Fibroblast of the aortic adventitia (primary cell): Measurements from ENCODE around the gene TSHZ1. TPM values are rescaled to one million over a fixed set of nuclear protein-coding genes. Genes with fewer than 3 reads are reported as not detected.

ENCODE experiments used
- DNase-seq: peaks from one replicate; pipeline ENCODE4 v3.0.0-alpha.2; 2010; ENCODE audit warnings: low read depth
- H3K4me3 ChIP-seq: 2 replicates; pipeline ENCODE4 v1.5.1; 2011; ENCODE audit warnings: low read depth, mild to moderate bottlenecking, control low read depth, low read length, moderate library complexity
- total RNA-seq: library from RNA; depleted of rRNA; stranded (reverse); fragments of >200 nt; gene quantifications from 2 replicates; pipeline ENCODE4 v1.2.3, GENCODE V29; 2012; ENCODE audit warnings: low replicate concordance
- TF ChIP-seq, protein P1 (sequence below): IDR thresholded peaks from 2 replicates; pipeline ENCODE4 v1.5.1; 2011; ENCODE audit warnings: mild to moderate bottlenecking, low read length, control low read depth, inconsistent platforms; ENCODE audit not compliant: insufficient read depth

TSHZ1 gene
- total RNA-seq, 1 donor, result 7.9 TPM

- no peak for DNase-seq
- TF ChIP-seq, protein P1, sequence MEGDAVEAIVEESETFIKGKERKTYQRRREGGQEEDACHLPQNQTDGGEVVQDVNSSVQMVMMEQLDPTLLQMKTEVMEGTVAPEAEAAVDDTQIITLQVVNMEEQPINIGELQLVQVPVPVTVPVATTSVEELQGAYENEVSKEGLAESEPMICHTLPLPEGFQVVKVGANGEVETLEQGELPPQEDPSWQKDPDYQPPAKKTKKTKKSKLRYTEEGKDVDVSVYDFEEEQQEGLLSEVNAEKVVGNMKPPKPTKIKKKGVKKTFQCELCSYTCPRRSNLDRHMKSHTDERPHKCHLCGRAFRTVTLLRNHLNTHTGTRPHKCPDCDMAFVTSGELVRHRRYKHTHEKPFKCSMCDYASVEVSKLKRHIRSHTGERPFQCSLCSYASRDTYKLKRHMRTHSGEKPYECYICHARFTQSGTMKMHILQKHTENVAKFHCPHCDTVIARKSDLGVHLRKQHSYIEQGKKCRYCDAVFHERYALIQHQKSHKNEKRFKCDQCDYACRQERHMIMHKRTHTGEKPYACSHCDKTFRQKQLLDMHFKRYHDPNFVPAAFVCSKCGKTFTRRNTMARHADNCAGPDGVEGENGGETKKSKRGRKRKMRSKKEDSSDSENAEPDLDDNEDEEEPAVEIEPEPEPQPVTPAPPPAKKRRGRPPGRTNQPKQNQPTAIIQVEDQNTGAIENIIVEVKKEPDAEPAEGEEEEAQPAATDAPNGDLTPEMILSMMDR, result no peak
- H3K4me3 ChIP-seq, result no peak overlapping the region
Measured at GRCh38 chr18:75273817-75274216, 63.2 kb downstream of the TSHZ1 start.

GRCh38 chr18:75275226-75275625 is 64.6 kb downstream of the TSHZ1 start:
- TF ChIP-seq, protein P1, result no peak
- H3K4me3 ChIP-seq, result no peak overlapping the region
- DNase-seq, result no peak

- no peak for DNase-seq
Measured at GRCh38 chr18:75276818-75277609, 66.4 kb downstream of the TSHZ1 start.

DNA sequence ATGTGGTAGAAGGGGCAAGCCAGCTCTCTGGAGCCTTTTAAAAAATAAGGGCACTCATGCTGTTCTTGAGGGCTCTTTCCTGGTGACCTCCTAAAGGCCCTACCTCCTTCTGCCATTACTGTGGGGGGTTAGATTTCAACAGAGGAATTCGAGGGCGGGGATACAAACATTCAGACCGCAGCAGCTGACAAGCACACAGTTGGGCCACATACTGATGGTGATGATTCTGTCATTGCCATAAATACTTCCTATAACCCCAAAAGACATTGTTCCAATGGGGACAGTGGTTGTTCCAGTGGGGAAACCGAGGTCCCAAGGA is 67.0 kb downstream of the TSHZ1 start:
- TF ChIP-seq, protein P1, result no peak
- H3K4me3 ChIP-seq, result no peak overlapping the region
- no peak for DNase-seq

More at GRCh38 chr18:75276818-75277609, 66.4 kb downstream of the TSHZ1 start:
- H3K4me3 ChIP-seq, result no peak overlapping the region
- TF ChIP-seq, protein P1, result no peak

- no peak for DNase-seq
- TF ChIP-seq, protein P1, result no peak
Measured at GRCh38 chr18:75279381-75279780, 68.8 kb downstream of the TSHZ1 start.

GRCh38 chr18:75280427-75281280 is 70.1 kb downstream of the TSHZ1 start:
- TF ChIP-seq, protein P1, result no peak
- peak; percentile 12 for DNase-seq
- H3K4me3 ChIP-seq, result no peak overlapping the region

More at GRCh38 chr18:75279381-75279780, 68.8 kb downstream of the TSHZ1 start:
- no peak overlapping the region for H3K4me3 ChIP-seq
